ENCODE results near the gene NPTXR. TPM values are rescaled to one million over a fixed set of nuclear protein-coding genes. Genes with fewer than 3 reads are reported as not detected.

NPTXR gene
- total and polyA plus RNA-seq, 2 donors (not counting 3 experiments of a cell fraction or from before 2014, with no cell fraction given): 0.37 to 0.73 TPM

- Histone ChIP-seq H3K36me3 (ENCODE audit: control insufficient read depth in 2 of 2, extremely low read depth in 1 of 2, insufficient read depth in 2 of 2, low read length in 2 of 2) (no peaks in the 10 kb centered on the region), H3K9me1 (replicated peaks; ENCODE audit: control insufficient read depth, extremely low read depth, insufficient read depth, low read length) (no peaks in the 10 kb centered on the region), H3K9me3 (replicated peaks; ENCODE audit: control insufficient read depth, insufficient read depth, low read length) (no peaks in the 10 kb centered on the region), H3K27me3 (ENCODE audit: control insufficient read depth in 2 of 2, insufficient read depth in 2 of 2, low read length in 2 of 2) (peaks cover 13 to 19% of the 10 kb centered on the region in 2 experiments), H3K9ac (replicated peaks; ENCODE audit: extremely low read depth, insufficient read depth, low read length) (no peak overlapping the region), H3K4me2 (ENCODE audit: insufficient read depth, low read length) (no peak overlapping the region), H3K27ac (ENCODE audit: insufficient read depth, low read depth, low read length) (no peak overlapping the region), H2AFZ (ENCODE audit: low read depth, low read length) (no peak overlapping the region), H3K79me2 (ENCODE audit: control insufficient read depth, insufficient read depth, low read length) (no peaks in the 10 kb centered on the region), H3K4me1 (ENCODE audit: control insufficient read depth, extremely low read depth, insufficient read depth, low read length) (peaks cover 3% of the 10 kb centered on the region), H4K20me1 (replicated peaks; ENCODE audit: control insufficient read depth, extremely low read depth, insufficient read depth, low read length) (no peaks in the 10 kb centered on the region), H3K4me3 (replicated peaks in 1 of 3; ENCODE audit: insufficient read depth in 1 of 3, low read depth in 1 of 3, low read length in 3 of 3) (no peak overlapping the region)
- DNase-seq (ENCODE audit: low read depth, low spot score): no peak
- ChIA-PET POLR2A (no interaction called here), CTCF (interaction anchor here (1.0 to 14.8 kb wide), 2 partner anchors 31 to 72 kb away, joined by 4 to 198 read pairs; no protein-coding TSS in a partner anchor)
- intact Hi-C loops (cut with micrococcal nuclease) (no loop called here), dilution Hi-C loops (cut with MboI; ENCODE audit: extremely low pct_ligation_motif_present, low sequenced_read_pairs) (no loop called here)
- FAIRE-seq: no peak
- TF ChIP-seq FOS (IDR thresholded peaks at IDR 0.05; ENCODE audit: borderline replicate concordance, insufficient read depth, low read length) (no peak), POLR2A (IDR thresholded peaks at IDR 0.05; ENCODE audit: low read depth, low read length) (no peak), MAX (IDR thresholded peaks at IDR 0.05; ENCODE audit: insufficient read depth, insufficient read length) (no peak), JUN (IDR thresholded peaks at IDR 0.05; ENCODE audit: borderline replicate concordance, insufficient read depth, insufficient read length, low read depth) (no peak), POLR2AphosphoS5 (IDR thresholded peaks at IDR 0.05; ENCODE audit: insufficient read depth, low read depth, low read length) (no peak), EZH2 (IDR thresholded peaks at IDR 0.05; ENCODE audit: borderline replicate concordance, low read depth, low read length, severe bottlenecking) (no peak), CTCF (IDR thresholded peaks at IDR 0.05; ENCODE audit: extremely low read depth in 1 of 2, insufficient read depth in 1 of 2, low read depth in 1 of 2, low read length in 2 of 2) (no peak), MYC (IDR thresholded peaks at IDR 0.05; ENCODE audit: low read depth, low read length) (no peak), GATA2 (IDR thresholded peaks at IDR 0.05; ENCODE audit: insufficient read depth, insufficient read length, low read depth, low read length) (no peak)
- no TSS peak for BruUV-seq (replicated peaks)
Observed at GRCh38 chr22:38839686-38840085, 4.1 kb downstream of the NPTXR start.
